SK-N-MC (cell line): ENCODE results near the gene SLFNL1.
A peak's percentile ranks its signal among the peaks of the same experiment; 100 is the strongest.

Experiments
- DNase-seq: peaks from one replicate; pipeline ENCODE4 v3.0.0-alpha.2; 2011; ENCODE audit warnings: low read depth, low spot score
- H3K27ac ChIP-seq: fragments of 200-600 bp; sonication (generic); 2 replicates; pipeline ENCODE4 v1.5.1; 2016; ENCODE audit warnings: mixed run types
- H3K36me3 ChIP-seq: fragments of 200-600 bp; sonication (generic); 2 replicates; pipeline ENCODE4 v1.6.1; 2017; ENCODE audit warnings: antibody characterized with exemption, low read length, mixed read lengths; ENCODE audit not compliant: insufficient read depth
- H3K4me3 ChIP-seq: fragments of 200-600 bp; sonication (generic); 2 replicates; pipeline ENCODE4 v1.5.1; 2016
- H3K9ac ChIP-seq: fragments of 200-600 bp; sonication (generic); 2 replicates; pipeline ENCODE4 v1.8.0; 2017; ENCODE audit warnings: mixed run types, mixed read lengths; ENCODE audit not compliant: insufficient read length
- H3K9me3 ChIP-seq: fragments of 200-600 bp; sonication (generic); 2 replicates; pipeline ENCODE4 v1.6.1; 2017; ENCODE audit warnings: low read depth, mild to moderate bottlenecking, antibody characterized with exemption, low read length, moderate library complexity, mixed read lengths
- EZH2 ChIP-seq: fragments of 200-600 bp; sonication (generic); IDR thresholded peaks from one replicate; pipeline ENCODE4 v1.6.1; 2017; ENCODE audit warnings: antibody characterized with exemption
- FOXP2 ChIP-seq: optimal IDR thresholded peaks from 2 replicates; pipeline ENCODE3; 2011; ENCODE audit warnings: mild to moderate bottlenecking, moderate library complexity; ENCODE audit not compliant: insufficient read depth; ENCODE audit errors: extremely low read length, control extremely low read depth
- POLR2AphosphoS5 ChIP-seq: IDR thresholded peaks from 2 replicates; pipeline ENCODE4 v1.6.1; 2012; ENCODE audit warnings: mild to moderate bottlenecking, low read depth, low read length, borderline replicate concordance

SLFNL1 gene

DNA sequence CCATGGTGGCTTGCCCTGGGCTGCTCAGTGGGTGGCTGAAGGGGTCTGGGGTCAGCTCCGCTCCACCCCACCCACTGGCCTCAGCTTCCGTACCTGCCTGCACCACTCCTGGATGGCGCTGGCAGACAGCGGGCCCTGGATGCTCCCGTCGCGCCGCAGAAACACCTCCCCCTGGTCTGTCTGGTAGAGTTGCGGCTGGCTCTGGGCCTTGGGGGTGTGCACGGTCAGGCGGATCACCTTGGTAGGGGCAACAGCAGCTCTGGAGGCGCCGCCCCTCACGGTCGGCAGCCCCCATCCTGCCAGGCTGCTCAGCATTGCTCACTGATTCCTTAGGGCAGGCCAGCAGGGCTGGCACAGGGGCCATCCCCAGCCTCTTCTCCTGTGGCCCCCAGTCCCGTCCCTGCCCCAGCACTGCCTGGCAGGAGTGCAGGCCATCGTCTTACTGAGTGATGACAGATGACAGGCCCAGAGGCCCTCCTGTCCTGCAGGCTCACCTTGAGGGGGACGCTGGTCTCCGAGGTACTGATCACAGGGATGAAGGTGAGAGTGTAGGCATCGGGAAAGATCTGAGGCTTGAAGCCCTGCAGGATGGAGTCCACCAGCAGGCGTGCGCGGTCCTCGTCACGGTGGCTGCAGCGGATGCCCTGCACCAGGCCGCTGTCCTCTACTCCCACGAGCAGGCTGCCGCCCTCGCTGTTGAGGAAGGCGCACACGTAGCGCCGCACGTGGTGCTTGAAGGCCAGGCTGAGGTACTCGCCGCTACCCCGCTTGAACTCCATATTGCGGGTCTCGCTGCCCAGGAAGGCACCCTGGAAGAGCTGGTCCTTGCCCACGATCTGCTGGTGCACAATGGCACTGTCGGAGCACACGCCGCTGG is 4.1 kb downstream of the SLFNL1 start:
- Histone ChIP-seq H3K9me3 (no peaks in the 10 kb centered on the region), H3K4me3 (no peak overlapping the region), H3K36me3 (peaks cover 44% of the 10 kb centered on the region), H3K27ac (no peak overlapping the region), H3K9ac (no peak overlapping the region)
- no peak for TF ChIP-seq FOXP2
- TF ChIP-seq POLR2AphosphoS5, result no peak
- TF ChIP-seq EZH2, result no peak
- DNase-seq, result no peak

- TF ChIP-seq FOXP2 (no peak), EZH2 (no peak), POLR2AphosphoS5 (no peak)
- DNase-seq, result no peak
- 0 out of 2 replicates have a peak overlapping the region, but pooled peaks have one; percentile 8 for H3K27ac ChIP-seq
- no peak overlapping the region for H3K9ac ChIP-seq
- H3K36me3 ChIP-seq, result peaks cover 58% of the 10 kb centered on the region
- no peaks in the 10 kb centered on the region for H3K9me3 ChIP-seq
- H3K4me3 ChIP-seq, result no peak overlapping the region
These were observed 5.5 kb downstream of the SLFNL1 start for GRCh38 chr1:41015897-41016470.

GRCh38 chr1:41015281-41015896 is 6.1 kb downstream of the SLFNL1 start:
- TF ChIP-seq FOXP2, result no peak
- no peak for TF ChIP-seq EZH2
- TF ChIP-seq POLR2AphosphoS5, result no peak
- Histone ChIP-seq H3K27ac (no peak overlapping the region), H3K36me3 (peaks cover 64% of the 10 kb centered on the region), H3K9me3 (no peaks in the 10 kb centered on the region), H3K4me3 (no peak overlapping the region), H3K9ac (no peak overlapping the region)
- DNase-seq, result no peak

DNA sequence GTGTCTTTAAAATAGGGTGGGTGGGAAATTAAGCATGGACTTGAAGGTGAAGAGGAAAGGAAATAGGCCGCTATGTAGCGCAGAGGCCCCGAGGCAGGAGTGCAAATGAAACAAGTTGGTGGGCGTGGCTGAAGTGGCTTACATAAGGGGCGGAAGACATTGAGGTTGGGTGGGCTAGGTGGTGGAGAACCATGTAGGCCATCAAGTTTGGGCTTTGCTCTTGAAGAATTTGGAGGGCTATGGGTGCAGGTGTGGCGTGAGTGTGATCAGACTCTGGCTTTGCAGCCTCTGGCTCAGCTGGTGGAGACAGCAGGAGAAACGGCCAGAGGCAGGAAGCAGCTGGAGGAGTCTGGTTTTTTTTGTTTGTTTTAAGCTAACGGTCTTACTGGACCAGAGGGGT is 6.7 kb downstream of the SLFNL1 start:
- Histone ChIP-seq H3K27ac (no peak overlapping the region), H3K9ac (no peak overlapping the region), H3K36me3 (peaks cover 69% of the 10 kb centered on the region), H3K9me3 (no peaks in the 10 kb centered on the region), H3K4me3 (no peak overlapping the region)
- DNase-seq, result no peak
- TF ChIP-seq EZH2, result no peak
- TF ChIP-seq FOXP2, result no peak
- no peak for TF ChIP-seq POLR2AphosphoS5

DNA sequence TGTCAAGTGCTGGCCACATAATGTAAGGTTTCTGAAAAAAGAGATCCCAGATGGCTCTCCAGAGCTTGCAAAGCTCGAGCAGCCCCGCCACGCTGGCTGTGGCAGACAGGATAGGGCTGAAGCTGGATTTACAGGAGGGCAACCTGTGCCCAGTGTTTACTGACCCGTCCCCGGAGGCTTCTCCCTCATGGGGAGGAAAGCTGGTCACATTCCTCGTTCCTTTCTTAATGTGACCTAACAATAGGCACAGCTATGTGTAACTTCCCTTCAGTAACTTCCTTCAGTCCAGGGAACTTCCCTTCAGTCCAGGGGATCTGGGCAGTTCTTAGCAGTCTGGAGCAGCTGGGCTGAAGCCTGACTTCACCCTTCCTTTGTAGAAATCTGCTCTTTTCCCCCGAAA is 7.7 kb downstream of the SLFNL1 start:
- Histone ChIP-seq H3K27ac (no peak overlapping the region), H3K4me3 (no peak overlapping the region), H3K9me3 (no peaks in the 10 kb centered on the region), H3K36me3 (peaks cover 80% of the 10 kb centered on the region), H3K9ac (no peak overlapping the region)
- TF ChIP-seq EZH2 (no peak), FOXP2 (no peak), POLR2AphosphoS5 (no peak)
- DNase-seq, result no peak

DNA sequence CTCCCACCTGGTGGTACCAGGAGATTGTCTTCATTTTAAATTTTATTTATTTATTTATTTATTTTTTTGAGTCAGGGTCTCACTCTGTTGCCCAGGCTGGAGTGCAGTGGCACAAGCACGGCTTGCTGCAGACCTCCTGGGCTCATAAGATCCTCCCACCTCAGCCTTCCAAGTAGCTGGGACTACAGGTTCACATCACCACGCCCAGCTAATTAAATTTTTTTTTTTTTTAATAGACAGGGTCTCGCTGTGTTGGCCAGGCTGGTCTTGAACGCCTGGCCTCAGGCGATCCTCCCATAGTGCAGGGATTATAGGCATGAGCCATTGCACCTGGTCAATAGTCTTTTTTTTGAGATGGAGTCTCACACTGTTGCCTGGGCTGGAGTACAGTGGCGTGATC is 8.5 kb downstream of the SLFNL1 start:
- Histone ChIP-seq H3K9ac (no peak overlapping the region), H3K9me3 (no peaks in the 10 kb centered on the region), H3K36me3 (peaks cover 82% of the 10 kb centered on the region), H3K27ac (no peak overlapping the region), H3K4me3 (no peak overlapping the region)
- TF ChIP-seq FOXP2 (no peak), POLR2AphosphoS5 (no peak)
- DNase-seq, result no peak

DNA sequence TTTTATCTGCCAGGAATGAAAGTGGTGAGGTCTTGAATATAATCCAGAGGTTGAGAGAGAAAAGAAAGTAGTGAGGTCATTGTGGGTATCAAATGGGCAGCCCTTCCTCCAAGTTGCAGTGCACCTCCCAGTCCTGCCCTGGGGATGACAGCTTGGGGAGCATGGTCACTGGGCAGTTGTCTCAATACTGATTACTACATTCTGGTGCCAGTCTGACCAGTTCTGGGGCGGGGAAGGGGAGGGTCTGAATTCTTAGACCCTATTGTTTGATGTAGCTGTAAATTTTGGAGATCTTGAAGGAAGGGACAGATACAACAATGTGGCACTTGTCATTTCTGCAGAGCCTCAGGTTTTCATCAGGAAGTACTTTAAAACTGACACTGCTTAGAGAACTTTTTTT is 11.2 kb downstream of the SLFNL1 start:
- H3K9me3 ChIP-seq, result no peaks in the 10 kb centered on the region
- H3K27ac ChIP-seq, result no peak overlapping the region
- H3K9ac ChIP-seq, result no peak overlapping the region
- peaks cover 98% of the 10 kb centered on the region for H3K36me3 ChIP-seq
- DNase-seq, result no peak
- TF ChIP-seq FOXP2 (no peak), EZH2 (no peak), POLR2AphosphoS5 (no peak)
- no peak overlapping the region for H3K4me3 ChIP-seq

DNA sequence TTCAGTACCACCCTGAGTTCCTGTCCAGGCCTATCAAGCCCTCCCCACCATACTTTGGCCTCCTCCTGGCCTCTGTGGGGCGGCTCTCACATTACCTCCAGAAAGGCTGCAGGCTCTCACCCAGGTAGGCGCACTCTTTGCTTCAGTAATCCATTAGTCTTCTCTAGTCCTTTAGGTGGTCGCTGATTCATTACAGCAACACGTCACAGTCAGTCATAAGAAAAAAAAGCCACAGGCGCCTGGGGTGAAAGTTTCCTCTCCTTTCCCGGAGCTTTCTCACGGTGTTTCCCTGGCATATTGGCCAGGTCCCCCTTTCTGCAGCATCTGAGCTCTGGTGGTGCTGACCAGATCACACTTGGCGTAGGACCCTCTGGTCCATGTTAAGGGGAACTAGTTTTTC is 12.1 kb downstream of the SLFNL1 start:
- Histone ChIP-seq H3K27ac (no peak overlapping the region), H3K4me3 (no peak overlapping the region), H3K9me3 (no peaks in the 10 kb centered on the region), H3K9ac (no peak overlapping the region), H3K36me3 (peaks cover 98% of the 10 kb centered on the region)
- TF ChIP-seq FOXP2 (no peak), POLR2AphosphoS5 (no peak), EZH2 (no peak)
- DNase-seq, result no peak
